H54 (cell line): Measurements from ENCODE around the gene RTP5.
"Not testable (repeated sequence)": the region's sequence is repeated elsewhere in the genome, so short reads cannot be mapped to it uniquely, and the experiment has no call there.

Experiments
- DNase-seq: peaks from one replicate; pipeline ENCODE4 v3.0.0; 2011; ENCODE audit warnings: low spot score, mixed read lengths; ENCODE audit not compliant: insufficient read length
- FAIRE-seq: peaks from 3 replicates; lab custom pipeline; 2011; peaks lifted over from hg19 to GRCh38; lab: Jason Lieb, UNC
- POLR2A ChIP-seq: IDR thresholded peaks from 2 replicates; pipeline ENCODE4 v1.6.1; 2011; ENCODE audit warnings: low read depth, mild to moderate bottlenecking, low read length

RTP5 gene

GRCh38 chr2:241898463-241899270 lies 29.1 kb downstream of the RTP5 start:
- FAIRE-seq (no peak), DNase-seq (no peak)
- TF ChIP-seq POLR2A: no peak

DNA sequence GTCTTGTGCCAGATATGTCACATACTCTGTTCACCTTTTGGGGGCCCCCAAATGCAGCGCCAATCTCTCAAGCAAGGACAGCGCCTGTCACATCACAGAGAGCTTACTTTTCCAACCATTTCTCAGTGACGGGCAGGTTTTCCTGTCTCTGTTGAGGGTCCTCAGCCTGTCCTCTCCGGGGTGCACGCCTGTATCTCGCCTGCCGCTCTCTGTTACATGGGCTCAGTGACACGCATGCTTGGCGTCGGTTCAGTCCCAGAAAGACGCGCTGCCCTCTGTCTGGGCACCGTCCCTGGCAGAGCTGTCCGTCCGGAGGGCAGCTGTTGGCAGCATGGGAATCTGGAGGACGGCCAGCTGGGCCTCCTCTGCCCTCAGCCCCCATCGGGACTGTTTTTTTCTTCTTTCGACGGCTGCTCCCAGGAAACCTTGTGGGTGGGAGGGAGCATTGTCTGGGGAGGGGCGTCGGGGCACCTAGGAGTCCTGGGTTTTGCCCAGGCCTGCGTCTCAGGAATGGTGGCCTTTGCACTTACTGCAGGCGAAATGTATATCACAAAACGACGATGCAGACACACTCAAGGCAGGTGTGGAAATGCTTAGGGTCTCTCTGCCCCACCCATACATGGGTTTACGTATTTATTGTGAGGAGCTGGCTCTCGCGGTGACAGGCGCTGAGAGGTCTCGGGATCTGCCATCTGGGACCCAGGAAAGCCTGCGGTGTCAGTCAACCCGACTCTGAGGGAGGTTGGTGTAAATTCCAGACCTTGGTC lies 30.9 kb downstream of the RTP5 start:
- DNase-seq: no peak
- FAIRE-seq: no peak

DNA sequence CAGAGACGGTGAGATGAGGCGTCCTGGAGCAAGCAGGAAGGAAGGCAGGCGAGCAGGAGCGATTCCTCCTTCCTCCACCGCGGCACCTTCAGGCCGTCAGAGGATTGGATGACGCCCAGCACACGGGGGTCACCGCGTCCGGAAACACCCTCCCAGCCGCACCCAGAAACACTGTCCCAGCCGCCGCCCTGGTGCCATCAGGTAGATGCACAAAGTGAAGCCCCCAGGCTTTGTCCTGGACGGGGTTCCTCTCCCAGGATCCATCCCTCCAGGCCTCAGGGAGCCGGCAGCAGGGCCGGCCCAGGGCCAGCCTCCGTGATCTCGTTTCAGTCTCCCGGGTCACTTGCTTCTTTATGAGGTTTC lies 31.5 kb downstream of the RTP5 start:
- FAIRE-seq (no peak), DNase-seq (no peak)
- no peak for TF ChIP-seq POLR2A

More for the DNA sequence above, 30.9 kb downstream of the RTP5 start:
- TF ChIP-seq POLR2A: no peak

GRCh38 chr2:241901500-241902351 lies 32.2 kb downstream of the RTP5 start:
- TF ChIP-seq POLR2A: no peak
- DNase-seq (no peak), FAIRE-seq (no peak)

- no peak for FAIRE-seq
- TF ChIP-seq POLR2A: no peak
- DNase-seq: no peak
Measured at GRCh38 chr2:241902357-241902991, 32.9 kb downstream of the RTP5 start.

DNA sequence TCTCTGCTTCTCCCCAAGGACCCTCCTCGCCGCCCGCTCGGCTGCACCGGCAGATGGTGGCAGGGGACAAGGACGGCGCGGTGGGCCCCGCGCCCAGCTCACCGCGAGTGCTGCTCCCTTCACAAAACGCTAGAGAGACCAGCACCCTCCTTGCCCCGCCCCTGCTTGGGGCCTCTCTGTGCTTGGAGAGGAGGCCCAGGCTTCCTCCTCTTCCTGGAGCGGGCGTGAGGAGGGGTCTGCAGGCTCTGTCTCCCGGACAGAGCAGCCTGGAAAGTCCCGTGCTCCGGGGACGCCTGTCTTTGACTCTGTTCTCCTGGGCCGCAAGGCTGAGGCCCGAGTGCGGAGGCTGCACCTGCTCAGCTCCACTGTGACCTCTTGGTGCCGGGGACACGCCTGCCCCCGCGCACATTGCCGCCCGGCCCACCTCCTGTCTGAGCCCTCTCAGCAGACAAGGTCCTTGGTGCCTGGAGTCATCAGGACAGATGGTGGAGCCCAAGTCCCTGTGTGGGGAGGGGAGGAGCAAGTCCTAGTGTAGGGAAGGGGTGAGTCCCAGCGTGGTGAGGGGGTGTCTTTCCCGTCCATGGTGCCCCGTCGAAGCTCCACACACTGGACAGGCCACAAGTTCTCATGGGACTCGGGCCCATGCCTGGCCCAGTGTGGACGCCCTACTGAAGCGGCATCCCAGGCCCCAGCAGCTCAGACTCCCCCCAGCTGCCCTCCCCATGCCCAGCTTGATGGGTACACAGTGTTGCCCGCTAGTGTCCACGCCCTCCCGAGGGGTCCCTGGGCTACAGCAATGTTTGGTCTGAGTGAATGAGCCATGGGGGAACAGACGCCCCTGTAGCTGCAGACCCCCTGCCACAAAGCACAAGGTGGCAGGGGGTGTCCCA lies 33.8 kb downstream of the RTP5 start:
- TF ChIP-seq POLR2A: no peak
- DNase-seq: no peak
- FAIRE-seq: no peak

GRCh38 chr2:241904011-241904718 lies 34.6 kb downstream of the RTP5 start:
- FAIRE-seq (no peak), DNase-seq (no peak)
- no peak for TF ChIP-seq POLR2A

GRCh38 chr2:241904791-241905710 lies 35.5 kb downstream of the RTP5 start:
- FAIRE-seq (no peak), DNase-seq (no peak)
- no peak for TF ChIP-seq POLR2A

DNA sequence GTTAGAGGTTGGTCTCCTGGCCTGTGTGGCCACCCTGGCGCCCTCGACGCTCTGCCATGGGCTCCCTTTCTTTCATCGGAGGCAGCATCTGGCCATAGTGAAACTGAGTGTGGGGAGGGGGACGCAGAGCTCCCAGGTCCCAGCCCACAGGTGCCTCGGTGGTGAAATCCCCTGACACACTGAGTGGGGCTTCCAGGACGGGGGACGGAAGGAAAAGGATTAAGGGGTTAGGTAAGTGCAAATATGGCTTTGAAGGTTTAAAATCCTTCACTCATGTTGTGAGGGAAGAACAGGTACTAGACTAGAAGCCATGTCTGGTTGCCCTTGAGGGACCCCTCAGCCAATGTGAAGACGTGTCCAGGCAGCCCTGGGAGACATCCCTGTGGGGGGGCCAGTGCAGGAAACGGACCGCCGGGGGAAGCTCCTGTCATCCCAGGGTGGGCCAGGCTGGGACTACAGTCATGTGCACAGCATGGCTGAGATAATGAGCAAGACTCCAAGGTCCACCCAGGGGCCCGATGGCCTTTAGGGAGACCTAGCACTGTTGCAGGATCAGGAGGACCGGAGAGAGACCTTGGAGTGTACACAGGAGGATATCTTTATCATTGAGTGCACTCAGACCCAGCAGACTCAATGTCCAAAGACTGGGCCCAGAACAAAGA lies 36.3 kb downstream of the RTP5 start:
- TF ChIP-seq POLR2A: no peak
- DNase-seq (no peak), FAIRE-seq (no peak)

- not testable (repeated sequence) for DNase-seq, FAIRE-seq
Measured at GRCh38 chr2:241906378-241906770, 36.8 kb downstream of the RTP5 start.
